K562 (cell line): ENCODE results near the gene UGT1A9. TPM values are rescaled to one million over a fixed set of nuclear protein-coding genes. Genes with fewer than 3 reads are reported as not detected.

Source experiments
- ATAC-seq: fragments of 200-7000 bp; cut with Tn5 transposase; 3 replicates; pipeline ENCODE4 v1.9.1; 2020; ENCODE audit warnings: moderate library complexity
- BruUV-seq: library from RNA; stranded (reverse); fragments of 400-500 nt; replicated peaks from 2 replicates; lab custom pipeline; 2021; lab: Mats Ljungman, UMichigan
- CTCF ChIA-PET: fragments of 300-600 bp; formaldehyde crosslinking; extraction: SDS; loops from one replicate; lab custom pipeline; 2021; ENCODE audit warnings: low intra/inter-chr PET ratio; lab: Yijun Ruan, JAX
- POLR2A ChIA-PET: fragments of 300-600, 350-650 bp; sonication (Branson Sonifier 250); formaldehyde crosslinking; extraction: SDS; loops from one replicate; lab custom pipeline; 2021; ENCODE audit warnings: antibody characterized with exemption, inconsistent platforms; lab: Yijun Ruan, JAX
- DNase-seq, 4 experiments: peaks; one replicate each; pipeline versions ENCODE4 v3.0.0 to v3.0.0-alpha.2; 2011 to 2018; ENCODE audit warnings: low spot score in 3 of 4, mixed read lengths in 3 of 4; ENCODE audit errors: extremely low read depth in 1 of 4
- FAIRE-seq: peaks from 2 replicates; lab custom pipeline; 2011; peaks lifted over from hg19 to GRCh38; lab: Jason Lieb, UNC
- H2AFZ ChIP-seq: 2 replicates; pipeline ENCODE4 v1.6.0; 2011; ENCODE audit warnings: low read depth, low read length, control low read depth, inconsistent platforms
- H3K27ac ChIP-seq: fragments of 200-600 bp; 3 replicates; pipeline ENCODE4 v1.8.0; 2011; ENCODE audit warnings: low read depth, mild to moderate bottlenecking, control low read depth, inconsistent platforms, low read length, moderate library complexity, mixed read lengths; ENCODE audit errors: extremely low read depth
- H3K27me3 ChIP-seq, 2 experiments: fragments of 300-600 bp in 1 of 2; 2 replicates in 1 of 2; 3 replicates in 1 of 2; pipeline versions ENCODE4 v1.6.0 to v1.8.0; 2011; ENCODE audit warnings: inconsistent platforms in 2 of 2, low read length in 2 of 2, mild to moderate bottlenecking in 1 of 2, mixed read lengths in 1 of 2, moderate library complexity in 1 of 2; ENCODE audit not compliant: control insufficient read depth in 2 of 2, insufficient read depth in 2 of 2
- H3K36me3 ChIP-seq: fragments of 300-600 bp; 3 replicates; pipeline ENCODE4 v1.8.0; 2011; ENCODE audit warnings: mild to moderate bottlenecking, low read length, inconsistent platforms; ENCODE audit not compliant: control insufficient read depth, insufficient read depth
- H3K4me1 ChIP-seq, 2 experiments: fragments of 200-600 bp in 1 of 2; replicated peaks in 1 of 2; 2 replicates in 1 of 2; 3 replicates in 1 of 2; pipeline versions ENCODE4 v1.5.1 to v1.8.0; 2011; ENCODE audit warnings: inconsistent platforms in 2 of 2, low read length in 2 of 2, mild to moderate bottlenecking in 1 of 2, mixed read lengths in 1 of 2, moderate library complexity in 1 of 2; ENCODE audit not compliant: control insufficient read depth in 2 of 2, insufficient read depth in 2 of 2
- H3K4me2 ChIP-seq: 2 replicates; pipeline ENCODE4 v1.6.1; 2011; ENCODE audit warnings: low read length, control low read depth, inconsistent platforms, mixed read lengths; ENCODE audit not compliant: insufficient read depth
- H3K4me3 ChIP-seq: fragments of 200-600 bp; sonication (generic), shearing (Covaris generic); 2 replicates; pipeline ENCODE4 v1.5.1; 2016; ENCODE audit warnings: control low read depth, inconsistent platforms
- H3K79me2 ChIP-seq: fragments of 200-600 bp; 3 replicates; pipeline ENCODE4 v1.8.0; 2011; ENCODE audit warnings: low read length, inconsistent platforms; ENCODE audit not compliant: control insufficient read depth, insufficient read depth
- H3K9ac ChIP-seq, 2 experiments: 2 replicates each; pipeline versions ENCODE4 v1.6.0 to v1.6.1; 2011; ENCODE audit warnings: low read depth in 2 of 2, low read length in 2 of 2, control low read depth in 1 of 2, inconsistent platforms in 1 of 2, mild to moderate bottlenecking in 1 of 2, mixed read lengths in 1 of 2; ENCODE audit not compliant: insufficient read depth in 1 of 2
- H3K9me1 ChIP-seq: one replicate; pipeline ENCODE4 v1.6.0; 2011; ENCODE audit warnings: inconsistent platforms, mild to moderate bottlenecking, low read length, moderate library complexity; ENCODE audit not compliant: control insufficient read depth, insufficient read depth
- H3K9me3 ChIP-seq: replicated peaks from 2 replicates; pipeline ENCODE4 v1.5.1; 2011; ENCODE audit warnings: low read depth, low read length, inconsistent platforms; ENCODE audit not compliant: control insufficient read depth, insufficient read depth
- H4K20me1 ChIP-seq: replicated peaks from 2 replicates; pipeline ENCODE4 v1.6.1; 2011; ENCODE audit warnings: low read length, inconsistent platforms, mixed read lengths; ENCODE audit not compliant: control insufficient read depth, insufficient read depth
- CBFA2T2 ChIP-seq: fragments of 450-650 bp; conservative IDR thresholded peaks from 2 replicates; pipeline ENCODE4 v1.6.1; 2017; ENCODE audit warnings: mild to moderate bottlenecking
- GTF2E2 ChIP-seq: fragments of 200-800 bp; sonication (Bioruptor generic); IDR thresholded peaks from 2 replicates; pipeline ENCODE4 v1.6.1; 2016; ENCODE audit warnings: missing genetic modification characterization, missing compliant biosample characterization
- LARP7 ChIP-seq: fragments of 450-650 bp; IDR thresholded peaks from 2 replicates; pipeline ENCODE4 v1.6.1; 2016
- NFE2L1 ChIP-seq: fragments of 450-650 bp; IDR thresholded peaks from 2 replicates; pipeline ENCODE4 v1.6.1; 2016; ENCODE audit warnings: missing genetic modification characterization, low read depth, mild to moderate bottlenecking, missing compliant biosample characterization, moderate library complexity, borderline replicate concordance
- PHF21A ChIP-seq: fragments of 450-650 bp; IDR thresholded peaks from 2 replicates; pipeline ENCODE4 v1.6.1; 2017; ENCODE audit warnings: low read depth, borderline replicate concordance
- POU5F1 ChIP-seq: fragments of 150-350 bp; IDR thresholded peaks from 2 replicates; pipeline ENCODE4 v1.6.1; 2014; ENCODE audit warnings: borderline replicate concordance, low read length, low read depth, mild to moderate bottlenecking; ENCODE audit not compliant: partially characterized antibody
- ZFP36 ChIP-seq: fragments of 150-350 bp; IDR thresholded peaks from 2 replicates; pipeline ENCODE4 v1.6.1; 2018; ENCODE audit warnings: low read length, low read depth; ENCODE audit not compliant: partially characterized antibody
- ZFP91 ChIP-seq: sonication (generic); formaldehyde crosslinking; IDR thresholded peaks from 2 replicates; pipeline ENCODE4 v1.8.0; 2022; ENCODE audit warnings: mild to moderate bottlenecking, missing genetic modification reagents
- ZNF584 ChIP-seq: fragments of 200-800 bp; sonication (Bioruptor generic); IDR thresholded peaks from 2 replicates; pipeline ENCODE4 v1.6.1; 2016; ENCODE audit warnings: low read depth, mild to moderate bottlenecking, missing genetic modification characterization, missing compliant biosample characterization
- ZNF696 ChIP-seq: fragments of 250-450 bp; sonication (Bioruptor Pico); conservative IDR thresholded peaks from 2 replicates; pipeline ENCODE4 v1.4.0; 2020; ENCODE audit warnings: mild to moderate bottlenecking, moderate library complexity
- WGBS: fragments of 100-300 bp; shearing (Covaris generic); methylation state at CpG from one replicate; pipeline ENCODE4 v1.1.6; 2016; ENCODE audit warnings: low coverage, mixed read lengths; ENCODE audit not compliant: insufficient coverage; ENCODE audit errors: missing lambda C conversion rate; 5-methylcytosine and 5-hydroxymethylcytosine counted together
- in situ Hi-C: fragments of 300-500 bp; cut with MboI; formaldehyde crosslinking; loops from 4 replicates; pipeline ENCODE4 v1.15.0; 2018; ENCODE audit warnings: inconsistent platforms, mixed read lengths
- intact Hi-C: fragments of 100-400 bp; cut with micrococcal nuclease; formaldehyde crosslinking; loops from 2 replicates; pipeline ENCODE4 v1.14.2; 2022
- polyA plus RNA-seq, 8 experiments: library from polyadenylated mRNA; depleted of rRNA in 4 of 8; stranded (reverse) in 5 of 8; unstranded in 3 of 8; fragments of >200 nt; fragmentation: Nextera tagmentation in 2 of 8; fragmentation: Illumina TruSeq in 1 of 8; extraction: Ambion mirVana in 2 of 8; extraction: Trizol in 1 of 8; gene quantifications; 2 replicates each; pipeline versions ENCODE4 v1.2.1 to v1.2.3, GENCODE V29; 2011 to 2014; ENCODE audit warnings: inconsistent platforms in 1 of 8, missing spikeins in 1 of 8
- total RNA-seq, 7 experiments: library from RNA; depleted of rRNA in 6 of 7; stranded (reverse); fragments of >200 nt in 6 of 7; fragmentation: Illumina TruSeq in 2 of 7; extraction: Trizol in 2 of 7; gene quantifications; 2 replicates each; pipeline versions ENCODE4 v1.2.1 to v1.2.3, GENCODE V29; 2011 to 2021; ENCODE audit warnings: low replicate concordance in 1 of 7

UGT1A9 gene
- total and polyA plus RNA-seq, 9 of the 15 experiments (the other 6 are each of a cell fraction or from before 2014, with no cell fraction given): 0.09 TPM; not detected in 8

- no peak for FAIRE-seq
- Histone ChIP-seq H4K20me1 (no peaks in the 10 kb centered on the region), H3K4me3 (no peak overlapping the region), H3K9me3 (no peaks in the 10 kb centered on the region), H3K36me3 (no peaks in the 10 kb centered on the region), H3K27me3 (no peaks in the 10 kb centered on the region), H3K4me1 (no peaks in the 10 kb centered on the region), H3K4me2 (no peak overlapping the region), H2AFZ (no peak overlapping the region), H3K9me1 (no peaks in the 10 kb centered on the region), H3K79me2 (no peaks in the 10 kb centered on the region), H3K9ac (no peak overlapping the region), H3K27ac (no peak overlapping the region)
- TF ChIP-seq NFE2L1: no peak
- no peak for TF ChIP-seq LARP7
- TF ChIP-seq ZNF584: no peak
- TF ChIP-seq POU5F1: no peak
- TF ChIP-seq CBFA2T2: no peak
- TF ChIP-seq ZNF696 (CRISPR knock-in tag): no peak
- no peak for TF ChIP-seq PHF21A
- TF ChIP-seq ZFP36: no peak
- no peak for TF ChIP-seq ZFP91 (CRISPR knock-in tag)
- no peak for TF ChIP-seq GTF2E2 (tag)
- ChIA-PET CTCF (no interaction called here), POLR2A (interaction anchor here (1.2 kb wide), 1 partner anchor 11 kb away, joined by 5 read pairs; no protein-coding TSS in a partner anchor)
- no peak for ATAC-seq
- in situ Hi-C loops: no loop called here
- no peak for DNase-seq
- BruUV-seq: no TSS peak
- WGBS: 3% methylated on average over 4 of the region's 4 CpGs
- intact Hi-C loops: no loop called here
These were observed 109.1 kb downstream of the UGT1A9 start for GRCh38 chr2:233780771-233781170.
